ENCODE measurements around the gene TMEM219. TPM values are rescaled to one million over a fixed set of nuclear protein-coding genes. Genes with fewer than 3 reads are reported as not detected.

The TMEM219 gene
- total and polyA plus RNA-seq, 2 donors (not counting 3 experiments of a cell fraction or from before 2014, with no cell fraction given) = 110 to 182 TPM

GRCh38 chr16:29920288-29921033 is 41.4 kb upstream of the TMEM219 start:
- intact Hi-C loops (cut with micrococcal nuclease) = no loop called here

More at GRCh38 chr16:29920288-29921033, 41.4 kb upstream of the TMEM219 start:
- TF ChIP-seq POLR2AphosphoS5 (IDR thresholded peaks at IDR 0.05; ENCODE audit: insufficient read depth, low read depth, low read length) = no peak
- TF ChIP-seq EZH2 (IDR thresholded peaks at IDR 0.05; ENCODE audit: borderline replicate concordance, low read depth, low read length, severe bottlenecking) = no peak
- no peak for TF ChIP-seq MYC (IDR thresholded peaks at IDR 0.05; ENCODE audit: low read depth, low read length)
- TF ChIP-seq MAX (IDR thresholded peaks at IDR 0.05; ENCODE audit: insufficient read depth, insufficient read length) = no peak
- TF ChIP-seq CTCF (IDR thresholded peaks at IDR 0.05; ENCODE audit: extremely low read depth in 1 of 2, insufficient read depth in 1 of 2, low read depth in 1 of 2, low read length in 2 of 2) = no peak
- TF ChIP-seq GATA2 (IDR thresholded peaks at IDR 0.05; ENCODE audit: insufficient read depth, insufficient read length, low read depth, low read length) = no peak
- no peak for TF ChIP-seq JUN (IDR thresholded peaks at IDR 0.05; ENCODE audit: borderline replicate concordance, insufficient read depth, insufficient read length, low read depth)
- no peak for TF ChIP-seq POLR2A (IDR thresholded peaks at IDR 0.05; ENCODE audit: low read depth, low read length)
- TF ChIP-seq FOS (IDR thresholded peaks at IDR 0.05; ENCODE audit: borderline replicate concordance, insufficient read depth, low read length) = no peak
- H2AFZ ChIP-seq (ENCODE audit: low read depth, low read length) = no peak overlapping the region
- no peaks in the 10 kb centered on the region for H3K27me3 ChIP-seq (ENCODE audit: control insufficient read depth in 2 of 2, insufficient read depth in 2 of 2, low read length in 2 of 2)
- no peaks in the 10 kb centered on the region for H3K9me3 ChIP-seq (replicated peaks; ENCODE audit: control insufficient read depth, insufficient read depth, low read length)
- DNase-seq (ENCODE audit: low read depth, low spot score) (no peak), FAIRE-seq (no peak)
- H3K27ac ChIP-seq (ENCODE audit: insufficient read depth, low read depth, low read length) = no peak overlapping the region
- ChIA-PET CTCF (interaction anchor here (1.2 kb wide), 3 partner anchors 72 to 86 kb away, joined by 3 to 4 read pairs (median 3); no protein-coding TSS in a partner anchor), POLR2A (no interaction called here)
- no peaks in the 10 kb centered on the region for H3K9me1 ChIP-seq (replicated peaks; ENCODE audit: control insufficient read depth, extremely low read depth, insufficient read depth, low read length)
- BruUV-seq (replicated peaks) = no TSS peak
- H3K4me2 ChIP-seq (ENCODE audit: insufficient read depth, low read length) = no peak overlapping the region
- peaks cover 9% of the 10 kb centered on the region for H3K79me2 ChIP-seq (ENCODE audit: control insufficient read depth, insufficient read depth, low read length)
- H4K20me1 ChIP-seq (replicated peaks; ENCODE audit: control insufficient read depth, extremely low read depth, insufficient read depth, low read length) = no peaks in the 10 kb centered on the region
- dilution Hi-C loops (cut with MboI; ENCODE audit: extremely low pct_ligation_motif_present, low sequenced_read_pairs) = no loop called here
- peaks cover 10% of the 10 kb centered on the region for H3K4me1 ChIP-seq (ENCODE audit: control insufficient read depth, extremely low read depth, insufficient read depth, low read length)
- H3K4me3 ChIP-seq (replicated peaks in 1 of 3; ENCODE audit: insufficient read depth in 1 of 3, low read depth in 1 of 3, low read length in 3 of 3) = no peak overlapping the region
- H3K9ac ChIP-seq (replicated peaks; ENCODE audit: extremely low read depth, insufficient read depth, low read length) = no peak overlapping the region
- H3K36me3 ChIP-seq (ENCODE audit: control insufficient read depth in 2 of 2, extremely low read depth in 1 of 2, insufficient read depth in 2 of 2, low read length in 2 of 2) = peaks cover 3 to 8% of the 10 kb centered on the region in 2 experiments
